Activated T-cell treated with anti-CD3 and anti-CD28 coated beads, Interleukin-2, amount 50 U/mL, for 72 hours (primary cell): ENCODE data around the gene GK. TPM values are rescaled to one million over a fixed set of nuclear protein-coding genes. Genes with fewer than 3 reads are reported as not detected.
A peak's percentile ranks its signal among the peaks of the same experiment; 100 is the strongest.
"Not testable (repeated sequence)": the region's sequence is repeated elsewhere in the genome, so short reads cannot be mapped to it uniquely, and the experiment has no call there.

Source experiments
- ATAC-seq, 2 donors: fragments of 150-1000 bp; cut with Tn5 transposase; replicated peaks in 1 of 2; 2 replicates each; pipeline ENCODE4 v1.10.0; 2021; ENCODE audit warnings: moderate library complexity in 2 of 2, mild to moderate bottlenecking in 1 of 2
- DNase-seq, 2 donors: peaks; one replicate each; pipeline ENCODE4 v3.0.0; 2021 to 2022; ENCODE audit warnings: mixed read lengths in 1 of 2
- H3K27ac Mint-ChIP-seq: one replicate; pipeline ENCODE4 v1.8.0; 2022; ENCODE audit warnings: mild to moderate bottlenecking, moderate library complexity, mixed read lengths
- H3K27me3 Mint-ChIP-seq: one replicate; pipeline ENCODE4 v1.8.0; 2022; ENCODE audit warnings: low read depth, mixed read lengths
- H3K36me3 Mint-ChIP-seq, 2 donors: one replicate each; pipeline ENCODE4 v1.8.0; 2022; ENCODE audit warnings: mixed read lengths in 2 of 2, mild to moderate bottlenecking in 1 of 2; ENCODE audit not compliant: insufficient read depth in 2 of 2
- H3K4me1 Mint-ChIP-seq: one replicate; pipeline ENCODE4 v1.8.0; 2022; ENCODE audit warnings: low read depth, mixed read lengths
- H3K4me3 Mint-ChIP-seq, 2 donors: one replicate each; pipeline ENCODE4 v1.8.0; 2022; ENCODE audit warnings: mild to moderate bottlenecking in 2 of 2, mixed read lengths in 2 of 2, moderate library complexity in 2 of 2
- H3K9me3 Mint-ChIP-seq, 2 donors: one replicate each; pipeline ENCODE4 v1.8.0; 2022; ENCODE audit warnings: mixed read lengths in 2 of 2
- total RNA-seq, 2 donors: library from RNA; stranded (reverse); gene quantifications; one replicate each; pipeline ENCODE4 v1.2.3, GENCODE V29; 2022

GK gene
- total RNA-seq, 2 donors from 2014 or later = 242 to 272 TPM

DNA sequence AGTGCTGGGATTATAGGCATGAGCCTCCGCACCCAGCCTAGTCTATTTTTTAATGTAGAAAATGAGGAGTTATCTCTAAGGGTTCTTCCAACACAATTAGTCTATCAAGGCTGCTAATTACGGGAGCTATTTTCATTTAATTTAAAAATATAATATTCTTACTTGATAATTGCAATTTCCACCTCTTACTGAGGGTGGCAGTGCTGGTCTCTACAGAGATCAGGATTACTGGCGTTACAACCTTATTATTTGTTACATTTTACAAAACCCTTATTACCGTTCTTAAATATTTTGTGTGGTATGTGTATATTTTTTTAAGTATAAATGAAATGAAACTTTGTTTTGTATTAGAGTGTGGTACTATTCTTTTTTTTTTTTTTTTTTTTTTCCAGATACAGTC is 17.6 kb upstream of the GK start:
- no peaks in the 10 kb centered on the region for H3K36me3 Mint-ChIP-seq
- DNase-seq (no peak), ATAC-seq (no peak)
- peaks cover 0 to 2% of the 10 kb centered on the region in 2 donors for H3K9me3 Mint-ChIP-seq
- peaks cover under 1% of the 10 kb centered on the region for H3K4me1 Mint-ChIP-seq
- H3K27ac Mint-ChIP-seq = no peak overlapping the region
- no peaks in the 10 kb centered on the region for H3K27me3 Mint-ChIP-seq
- H3K4me3 Mint-ChIP-seq = no peak overlapping the region

DNA sequence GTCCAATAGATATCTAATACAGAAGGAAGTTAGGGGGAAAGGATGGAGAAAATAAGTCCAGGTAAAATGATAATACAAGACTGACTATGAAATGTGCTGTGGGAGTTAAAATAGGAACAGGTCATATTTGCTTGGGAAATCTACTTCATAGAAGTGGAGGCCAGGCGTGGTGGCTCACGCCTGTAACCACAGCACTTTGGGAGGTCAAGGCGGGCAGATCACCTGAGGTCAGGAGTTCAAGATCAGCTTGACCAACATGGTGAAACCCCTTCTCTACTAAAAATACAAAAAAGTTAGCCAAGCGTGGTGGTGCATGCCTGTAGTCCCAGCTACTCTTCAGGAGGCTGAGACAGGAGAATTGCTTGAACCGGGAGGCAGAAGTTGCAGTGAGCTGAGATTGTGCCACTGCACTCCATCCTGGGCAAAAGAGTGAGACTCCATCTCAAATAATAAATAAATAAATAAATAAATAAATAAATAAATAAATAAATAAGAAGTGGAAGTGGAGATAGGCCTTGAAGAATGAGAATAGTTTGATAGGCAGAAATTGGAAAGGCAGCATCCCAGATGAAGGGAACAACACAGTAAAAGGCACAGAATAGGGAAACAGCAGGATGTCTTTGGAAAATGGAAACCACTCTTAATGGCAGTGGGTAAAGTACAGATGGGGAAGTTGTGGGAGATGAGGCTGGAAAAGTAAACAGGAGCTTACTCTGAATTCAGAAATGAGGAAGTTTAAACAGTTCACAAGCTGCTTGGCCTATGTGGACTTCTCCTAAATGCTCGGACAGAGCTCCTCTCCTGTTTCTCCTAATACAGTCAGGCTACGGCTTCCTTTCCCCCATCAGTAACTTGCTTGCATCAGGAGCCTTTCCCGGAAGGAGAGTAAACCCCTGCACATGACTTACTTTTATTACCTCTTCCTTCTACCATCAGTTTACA is 15.1 kb upstream of the GK start:
- Mint-ChIP-seq H3K36me3 (no peaks in the 10 kb centered on the region), H3K27ac (no peak overlapping the region), H3K27me3 (no peaks in the 10 kb centered on the region), H3K4me1 (peaks cover 26% of the 10 kb centered on the region), H3K4me3 (no peak overlapping the region), H3K9me3 (peaks cover 0 to 4% of the 10 kb centered on the region in 2 donors)
- no peak for ATAC-seq
- DNase-seq = no peak

DNA sequence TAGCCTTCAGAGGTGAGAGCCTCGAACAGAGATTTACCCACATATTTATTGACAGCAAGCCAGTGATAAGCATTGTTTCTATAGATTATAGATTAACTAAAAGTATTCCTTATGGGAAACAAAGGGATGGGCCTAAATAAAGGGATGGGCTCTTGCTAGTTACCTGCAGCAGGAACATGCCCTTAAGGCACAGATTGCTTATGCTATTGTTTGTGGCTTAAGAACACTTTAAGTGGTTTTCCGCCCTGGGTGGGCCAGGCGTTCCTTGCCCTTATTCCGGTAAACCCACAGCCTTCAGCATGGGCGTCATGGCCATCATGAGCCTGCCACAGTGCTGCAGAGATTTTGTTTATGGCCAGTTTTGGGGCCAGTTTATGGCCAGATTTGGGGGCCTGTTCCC is 13.5 kb upstream of the GK start:
- not testable (repeated sequence) for H3K36me3 Mint-ChIP-seq, DNase-seq, H3K4me3 Mint-ChIP-seq, ATAC-seq, H3K27ac Mint-ChIP-seq, H3K9me3 Mint-ChIP-seq, H3K27me3 Mint-ChIP-seq
- peaks cover 34% of the 10 kb centered on the region for H3K4me1 Mint-ChIP-seq

DNA sequence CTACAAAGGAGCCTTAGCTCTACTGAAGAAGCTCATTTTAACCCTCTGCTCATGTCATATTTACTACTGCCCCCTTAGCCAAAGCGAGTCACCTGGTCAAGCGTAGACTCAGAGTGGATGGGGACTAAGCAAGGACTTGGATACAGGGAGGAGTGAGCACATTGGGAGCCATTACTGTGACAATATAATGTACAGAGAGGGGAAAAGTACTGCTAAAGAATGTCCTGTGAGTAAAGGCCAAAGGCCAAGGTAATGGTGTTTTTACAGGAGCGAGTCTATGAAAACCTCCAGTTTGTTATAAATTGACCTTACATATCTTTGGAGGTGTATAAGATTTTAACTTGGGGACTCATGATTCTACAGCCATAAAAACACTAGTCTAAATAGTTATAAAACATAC is 10.6 kb upstream of the GK start:
- H3K27ac Mint-ChIP-seq = peak overlapping the region; percentile 85
- DNase-seq (no peak), ATAC-seq (no peak)
- H3K27me3 Mint-ChIP-seq = no peaks in the 10 kb centered on the region
- no peaks in the 10 kb centered on the region for H3K36me3 Mint-ChIP-seq
- H3K4me3 Mint-ChIP-seq = no peak overlapping the region
- peaks cover 34% of the 10 kb centered on the region for H3K4me1 Mint-ChIP-seq
- peaks cover 0 to 4% of the 10 kb centered on the region in 2 donors for H3K9me3 Mint-ChIP-seq

DNA sequence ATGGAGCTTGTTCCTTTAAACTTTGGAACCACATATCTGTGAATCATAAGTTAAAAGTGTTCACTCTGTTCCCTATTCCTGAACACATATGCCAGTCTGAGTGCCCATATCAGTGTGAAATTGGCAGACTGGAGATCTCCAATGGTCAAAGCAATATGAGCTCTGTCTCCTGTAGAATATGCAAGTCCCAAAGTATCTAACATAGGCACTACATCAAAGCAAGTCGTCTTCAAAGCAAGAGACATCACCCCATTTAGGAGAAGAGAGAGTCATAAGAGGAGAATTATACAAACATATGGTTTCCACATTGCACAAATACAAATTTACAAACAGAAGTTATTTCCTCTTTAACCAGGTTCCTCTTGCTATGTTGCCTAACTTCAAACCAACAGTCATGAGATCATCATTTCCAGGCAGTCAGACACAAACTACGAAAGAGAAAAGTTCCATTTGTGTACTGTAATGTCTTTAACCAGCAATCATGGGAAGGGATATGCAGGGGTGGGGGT is 9.9 kb upstream of the GK start:
- DNase-seq = no peak
- Mint-ChIP-seq H3K36me3 (no peaks in the 10 kb centered on the region), H3K4me3 (peak overlapping the region in 1 of 2 donors; percentile 45), H3K4me1 (peaks cover 34% of the 10 kb centered on the region), H3K27me3 (no peaks in the 10 kb centered on the region), H3K27ac (peak overlapping the region; percentile 85), H3K9me3 (peaks cover 0 to 4% of the 10 kb centered on the region in 2 donors)
- ATAC-seq = peak; percentile 76 to 80

DNA sequence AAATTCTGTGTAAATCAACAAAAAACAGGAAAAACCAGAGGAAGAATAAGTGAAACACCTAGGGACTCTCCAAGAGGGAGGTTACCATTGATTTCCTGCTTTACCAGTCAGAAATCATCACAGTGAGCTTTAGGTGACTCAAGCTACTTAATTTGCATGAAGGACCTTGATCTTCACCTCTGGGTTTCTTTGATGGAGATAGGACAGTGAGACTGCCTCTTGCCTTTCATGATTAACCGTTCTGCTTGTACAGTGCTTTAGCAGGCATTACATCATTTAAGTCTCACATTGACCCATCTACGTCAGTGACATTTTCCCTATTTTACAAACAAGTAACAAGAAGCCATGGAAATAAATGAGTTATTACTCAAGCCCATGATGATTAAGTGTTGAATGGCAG is 3.4 kb upstream of the GK start:
- H3K27ac Mint-ChIP-seq = peak overlapping the region; percentile 88
- ATAC-seq (peak; percentile 71 to 74), DNase-seq (no peak)
- no peaks in the 10 kb centered on the region for H3K9me3 Mint-ChIP-seq
- H3K27me3 Mint-ChIP-seq = no peaks in the 10 kb centered on the region
- peaks cover 29% of the 10 kb centered on the region for H3K4me1 Mint-ChIP-seq
- peak overlapping the region; percentile 28 to 39 for H3K4me3 Mint-ChIP-seq
- H3K36me3 Mint-ChIP-seq = peaks cover 3 to 9% of the 10 kb centered on the region in 2 donors

DNA sequence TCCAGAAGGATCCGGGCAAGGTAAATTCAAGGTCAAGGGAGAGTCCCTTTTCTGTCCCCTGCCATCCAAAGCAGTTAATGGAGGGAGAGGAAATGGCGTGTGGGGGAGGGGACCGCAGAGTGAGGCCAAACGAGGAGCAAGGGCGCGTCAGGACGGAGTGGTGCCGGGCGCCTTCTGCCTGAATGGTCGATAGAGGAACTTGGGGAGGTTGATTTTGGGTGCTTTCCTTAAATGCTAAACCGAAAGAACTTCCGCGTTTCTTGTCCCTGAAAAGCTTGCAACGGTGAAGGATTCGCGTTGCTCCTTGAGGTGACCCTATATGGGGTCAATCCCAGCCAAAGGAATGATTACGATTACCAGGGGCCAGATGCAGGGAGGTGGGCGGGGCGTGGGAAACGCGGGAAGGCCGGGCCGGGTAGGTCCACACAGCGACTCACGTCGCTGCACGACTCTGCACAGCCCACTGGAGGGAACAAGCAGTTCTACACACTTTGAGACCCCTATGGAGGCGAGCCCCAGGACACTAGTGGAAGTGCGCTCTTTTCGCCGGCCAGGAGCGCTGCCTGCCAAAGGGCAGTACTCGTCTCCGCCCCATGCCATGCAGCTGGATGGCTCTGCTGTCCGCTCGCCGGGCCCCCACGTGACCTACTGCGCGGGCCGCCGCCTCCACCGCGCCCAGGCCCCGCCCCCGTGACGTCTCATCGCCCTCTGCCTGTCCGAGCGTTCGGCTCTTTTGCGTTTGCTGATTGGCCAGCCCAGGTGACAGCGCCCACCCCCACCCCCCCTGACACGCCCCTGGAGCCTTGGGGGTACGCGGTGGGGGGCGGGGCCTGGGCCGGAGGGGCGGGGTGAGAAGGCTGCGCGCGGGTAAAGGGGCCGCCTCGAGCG is 452 bp upstream of the GK start:
- DNase-seq (peak; percentile 94 to 95), ATAC-seq (peak; percentile 68 to 69)
- H3K27ac Mint-ChIP-seq = peak overlapping the region; percentile 98
- H3K27me3 Mint-ChIP-seq = no peaks in the 10 kb centered on the region
- H3K36me3 Mint-ChIP-seq = peaks cover 6 to 26% of the 10 kb centered on the region in 2 donors
- peak overlapping the region; percentile 84 to 96 for H3K4me3 Mint-ChIP-seq
- H3K9me3 Mint-ChIP-seq = no peaks in the 10 kb centered on the region
- peaks cover 47% of the 10 kb centered on the region for H3K4me1 Mint-ChIP-seq

DNA sequence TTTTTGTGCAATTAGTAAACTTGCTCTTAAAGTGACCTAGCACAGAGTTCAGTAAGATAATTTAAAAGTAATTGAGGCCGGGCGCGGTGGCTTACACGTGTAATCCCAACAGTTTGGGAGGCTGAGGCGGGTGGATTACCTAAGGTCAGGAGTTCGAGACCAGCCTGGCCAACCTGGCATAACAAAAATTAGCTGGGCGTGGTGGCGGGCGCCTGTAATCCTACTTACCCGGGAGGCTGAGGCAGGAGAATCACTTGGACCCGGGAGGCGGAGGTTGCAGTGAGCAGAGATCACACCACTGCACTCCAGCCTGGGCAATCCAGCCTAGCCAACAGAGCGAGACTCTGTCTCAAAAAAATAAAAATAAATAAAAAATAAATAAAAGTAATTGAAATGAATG is 1.2 kb downstream of the GK start:
- H3K9me3 Mint-ChIP-seq, DNase-seq, ATAC-seq, H3K27me3 Mint-ChIP-seq: not testable (repeated sequence)
- H3K36me3 Mint-ChIP-seq = peaks cover 11 to 36% of the 10 kb centered on the region in 2 donors
- H3K4me1 Mint-ChIP-seq = peaks cover 62% of the 10 kb centered on the region
- H3K4me3 Mint-ChIP-seq = peak overlapping the region; percentile 84 to 96
- peak overlapping the region; percentile 98 for H3K27ac Mint-ChIP-seq

DNA sequence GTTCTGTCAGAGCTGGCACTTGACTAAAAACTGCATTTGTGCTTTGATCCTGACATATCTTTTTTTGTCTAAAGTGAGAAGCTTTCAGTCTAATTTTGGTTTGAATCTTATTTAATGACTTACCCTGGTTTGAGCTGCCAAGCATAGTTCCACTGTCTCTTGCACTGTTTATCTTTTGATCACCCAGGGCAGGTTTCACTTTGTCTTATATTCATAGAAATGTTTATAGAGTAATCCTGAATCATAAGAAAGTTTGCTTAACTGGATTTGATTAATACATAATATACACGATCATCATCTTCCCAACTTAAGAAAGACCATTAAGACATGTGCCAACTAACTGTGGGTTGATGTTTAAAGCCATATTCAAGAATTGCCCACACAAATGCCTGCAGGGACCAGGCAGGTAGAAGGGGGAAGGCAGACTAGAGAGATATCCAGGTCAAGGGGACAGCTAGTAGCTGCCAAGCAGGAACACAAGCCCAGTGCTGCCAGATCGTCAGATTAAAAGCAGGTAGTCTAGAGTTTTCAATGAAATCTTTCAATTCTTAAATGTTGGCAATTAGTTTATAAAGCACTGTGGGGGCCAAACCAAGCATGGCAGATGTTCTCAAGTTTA is 1.9 kb downstream of the GK start:
- Mint-ChIP-seq H3K4me3 (peak overlapping the region; percentile 84 to 93), H3K4me1 (peaks cover 61% of the 10 kb centered on the region), H3K27me3 (no peaks in the 10 kb centered on the region), H3K36me3 (peaks cover 11 to 36% of the 10 kb centered on the region in 2 donors), H3K9me3 (peaks cover 0 to 2% of the 10 kb centered on the region in 2 donors), H3K27ac (peak overlapping the region; percentile 97)
- no peak for DNase-seq
- ATAC-seq = no peak

DNA sequence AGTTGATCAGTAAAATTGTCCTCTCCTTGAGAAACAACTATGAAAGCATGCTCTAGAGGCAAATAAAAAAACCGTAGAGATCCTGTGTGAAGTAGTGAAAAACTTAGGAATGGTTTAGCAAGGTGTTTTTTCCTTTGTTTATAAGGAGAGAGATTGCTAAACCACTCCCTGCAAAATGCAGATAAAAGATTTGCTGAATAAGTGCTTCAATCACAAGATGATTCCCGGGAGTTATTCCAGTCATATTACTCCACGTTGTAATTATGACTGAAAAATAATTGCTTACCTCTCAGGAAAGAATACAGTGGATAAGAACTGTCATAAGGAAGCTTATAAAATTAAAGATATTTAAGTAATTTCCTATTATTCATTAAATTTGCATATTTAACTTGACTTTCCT is 2.8 kb downstream of the GK start:
- peaks cover 11 to 43% of the 10 kb centered on the region in 2 donors for H3K36me3 Mint-ChIP-seq
- peaks cover 58% of the 10 kb centered on the region for H3K4me1 Mint-ChIP-seq
- peaks cover 0 to 2% of the 10 kb centered on the region in 2 donors for H3K9me3 Mint-ChIP-seq
- ATAC-seq (no peak), DNase-seq (no peak)
- peak overlapping the region; percentile 97 for H3K27ac Mint-ChIP-seq
- H3K27me3 Mint-ChIP-seq = no peaks in the 10 kb centered on the region
- H3K4me3 Mint-ChIP-seq = peak overlapping the region; percentile 84 to 93

DNA sequence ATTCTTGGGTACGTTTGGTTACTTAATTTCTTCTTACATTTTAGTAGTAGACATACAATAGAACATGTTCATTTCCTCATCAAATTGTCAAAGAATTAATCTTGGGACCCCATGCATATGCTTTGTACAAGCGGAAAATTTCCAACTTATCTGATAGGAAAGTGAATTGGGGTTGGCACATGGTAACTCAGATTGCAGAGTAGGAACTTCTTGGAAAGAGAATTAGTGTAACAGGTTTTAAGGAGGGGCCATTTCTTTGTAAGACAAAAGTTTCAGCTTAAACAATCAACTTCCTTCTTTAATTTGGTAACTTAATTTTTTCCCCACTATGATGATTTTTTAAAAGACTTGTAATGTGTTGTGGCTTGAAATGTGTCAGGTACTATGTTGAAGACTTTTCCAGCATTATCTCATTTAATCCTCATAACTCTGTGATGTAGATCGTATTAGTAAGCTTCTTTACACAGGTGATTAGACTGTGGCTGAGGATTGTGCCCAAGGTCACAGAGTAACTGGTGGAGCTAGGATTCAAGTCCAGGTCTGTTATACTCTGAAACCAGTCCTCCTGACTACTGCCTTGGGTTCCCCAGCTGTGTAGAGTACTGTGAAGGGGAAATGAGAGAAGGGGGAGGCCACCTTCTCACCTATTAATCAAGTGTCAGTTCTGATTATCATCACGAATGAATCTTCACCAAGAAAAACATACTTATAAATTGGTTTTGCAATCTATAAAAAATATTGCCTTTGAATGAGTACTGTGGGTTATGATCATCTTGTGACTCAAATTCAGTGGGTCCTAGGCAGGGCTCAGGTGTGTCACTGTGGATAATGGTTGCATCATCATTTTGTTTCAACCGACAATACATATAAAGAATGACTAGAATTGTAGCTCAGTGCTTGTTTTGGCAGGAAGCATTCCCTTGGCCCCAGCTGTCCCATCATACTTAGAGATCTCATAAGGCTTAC is 4.3 kb downstream of the GK start:
- Mint-ChIP-seq H3K9me3 (peaks cover 0 to 2% of the 10 kb centered on the region in 2 donors), H3K27me3 (no peaks in the 10 kb centered on the region), H3K4me3 (peak overlapping the region; percentile 59 to 88), H3K4me1 (peaks cover 51% of the 10 kb centered on the region), H3K36me3 (peaks cover 17 to 50% of the 10 kb centered on the region in 2 donors), H3K27ac (peak overlapping the region; percentile 94)
- DNase-seq (peak in 1 of 2 donors; percentile 47), ATAC-seq (peak; percentile 58 to 61)
